NCI-H1694 treated with DMSO at 0.1 percent for 48 hours (cell line): Measurements from ENCODE around the gene TFAM.

Experiments used
- DNase-seq: peaks from one replicate; lab custom pipeline; 2025; lab: John Stamatoyannopoulos, UW

TFAM gene

DNA sequence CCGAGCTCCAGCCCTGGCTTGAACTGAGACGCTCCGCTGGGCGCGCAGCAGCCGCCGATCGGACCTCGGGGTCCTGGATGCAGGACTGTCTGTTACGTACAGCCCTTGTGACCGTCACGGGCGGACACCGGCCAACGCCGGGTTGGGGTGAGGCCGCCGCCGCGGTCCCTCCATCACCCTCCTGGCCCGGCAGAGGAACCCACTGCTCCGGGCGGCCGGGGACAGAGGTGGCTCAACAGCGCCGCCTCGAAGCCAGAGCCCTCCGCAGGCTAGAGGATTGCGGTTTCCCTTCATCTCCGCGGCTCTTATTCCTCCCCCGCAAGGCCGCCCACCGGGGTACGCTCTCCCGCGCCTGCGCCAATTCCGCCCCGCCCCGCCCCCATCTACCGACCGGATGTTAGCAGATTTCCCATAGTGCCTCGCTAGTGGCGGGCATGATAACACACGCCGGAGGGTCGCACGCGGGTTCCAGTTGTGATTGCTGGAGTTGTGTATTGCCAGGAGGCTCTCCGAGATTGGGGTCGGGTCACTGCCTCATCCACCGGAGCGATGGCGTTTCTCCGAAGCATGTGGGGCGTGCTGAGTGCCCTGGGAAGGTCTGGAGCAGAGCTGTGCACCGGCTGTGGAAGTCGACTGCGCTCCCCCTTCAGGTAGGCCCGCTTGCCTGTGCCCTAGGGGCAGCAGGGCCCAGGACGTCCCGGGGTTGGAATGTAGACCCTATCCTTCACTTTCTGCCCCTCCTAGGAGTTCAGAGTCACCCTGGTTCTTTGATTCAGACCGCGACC lies at the start of gene TFAM:
Gene TFAM (plus strand): TSS at position 412 of the 785 bp plus-strand sequence. CDS start 138 bp downstream, at position 550.
- peak; percentile 83 for DNase-seq

DNA sequence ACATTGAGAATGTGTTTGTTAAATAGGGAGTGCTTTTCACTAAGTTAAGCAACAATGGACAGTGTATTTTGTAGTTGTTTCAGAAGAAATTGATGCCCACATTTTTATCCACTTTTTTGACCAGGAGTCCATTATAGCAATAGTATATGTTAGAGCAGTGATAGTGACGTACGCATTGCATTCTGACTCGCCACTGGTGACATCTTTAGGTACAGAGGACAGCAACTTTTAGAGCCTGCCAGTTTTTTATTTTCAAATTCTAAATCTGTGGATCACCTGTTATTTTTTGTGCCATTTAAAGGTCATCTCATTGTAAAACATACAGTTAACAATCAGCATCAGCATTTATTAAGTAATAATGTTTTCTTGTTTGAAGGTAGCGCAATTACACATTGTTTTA lies 49.0 kb upstream of the TFAM start:
- DNase-seq: no peak

DNA sequence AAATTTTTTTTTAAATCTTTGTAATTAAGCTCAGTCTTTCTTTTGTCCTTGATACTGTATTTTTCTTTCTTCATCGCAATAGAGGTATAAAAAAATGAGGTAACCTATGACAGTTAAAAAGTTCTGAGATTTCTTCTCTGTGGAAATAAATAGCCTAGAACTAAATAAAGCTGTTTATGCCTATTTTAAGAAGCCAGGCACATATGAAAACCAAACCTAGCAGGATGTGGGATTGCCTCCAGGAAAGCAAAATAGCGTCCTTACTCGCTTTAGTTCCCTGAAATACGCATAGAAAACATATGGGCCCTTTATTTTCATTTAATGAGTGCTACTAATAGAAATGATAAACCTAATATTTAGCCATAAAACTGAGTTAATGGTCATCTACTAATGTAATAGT lies 43.8 kb upstream of the TFAM start:
- no peak for DNase-seq

DNA sequence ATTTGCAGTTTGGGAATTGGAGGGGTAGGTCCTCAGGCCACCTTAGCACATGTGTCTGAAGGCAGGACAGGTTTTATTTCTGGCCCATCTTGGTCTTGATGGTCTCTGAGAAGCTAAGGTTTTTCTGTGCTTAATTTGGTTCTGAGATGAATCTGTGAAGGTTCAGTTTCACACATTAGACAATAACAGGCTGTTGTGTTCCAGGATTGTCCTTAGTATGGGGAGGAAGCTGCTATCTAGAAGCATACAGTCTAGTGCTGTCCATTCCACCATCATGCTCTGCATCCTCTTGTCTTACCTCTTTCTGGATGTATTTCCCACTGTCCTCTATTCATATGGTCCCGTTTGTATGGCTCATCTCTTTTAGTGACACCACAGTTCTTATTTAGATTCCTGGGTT lies 43.3 kb upstream of the TFAM start:
- no peak for DNase-seq

DNA sequence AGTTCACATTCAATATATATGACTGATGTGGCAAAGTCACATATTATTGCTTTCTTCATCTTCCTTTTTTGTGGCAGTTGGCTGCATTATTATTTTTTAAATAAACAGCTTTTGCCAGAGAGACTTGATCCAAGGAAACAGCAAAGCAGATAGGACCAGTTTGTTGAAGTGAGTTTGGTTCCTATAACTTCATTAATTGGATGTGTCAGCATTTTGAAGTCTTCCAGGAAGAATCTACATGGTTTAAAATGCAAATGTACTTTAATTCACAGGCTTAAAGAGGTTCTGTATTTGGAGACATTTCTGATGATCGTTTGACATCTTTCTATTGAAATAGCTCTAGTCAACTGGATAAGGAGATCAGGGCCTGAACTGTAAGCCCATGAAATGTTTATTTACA lies 37.2 kb upstream of the TFAM start:
- no peak for DNase-seq

DNA sequence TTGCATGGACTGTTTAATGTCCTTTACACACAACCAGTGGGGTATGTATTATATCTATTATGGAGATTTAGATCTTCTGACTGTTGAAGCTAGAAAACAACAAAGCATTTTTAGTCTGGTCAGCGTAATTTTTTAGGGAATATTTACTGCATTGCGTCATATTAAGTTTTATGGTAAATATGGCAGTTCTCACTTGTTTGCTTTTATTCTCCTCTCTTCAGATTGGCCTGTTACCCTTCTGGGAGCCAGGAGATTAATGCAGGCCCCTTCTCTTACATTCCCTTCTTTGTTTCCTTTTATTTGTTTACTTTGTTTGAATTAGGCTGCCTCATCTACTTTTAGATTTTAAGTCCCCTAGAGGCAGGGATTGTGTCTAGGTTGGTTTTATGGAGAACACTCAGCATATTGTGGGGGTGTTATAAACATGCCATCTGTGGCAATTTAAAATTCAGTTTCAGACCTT lies 36.6 kb upstream of the TFAM start:
- no peak for DNase-seq

DNA sequence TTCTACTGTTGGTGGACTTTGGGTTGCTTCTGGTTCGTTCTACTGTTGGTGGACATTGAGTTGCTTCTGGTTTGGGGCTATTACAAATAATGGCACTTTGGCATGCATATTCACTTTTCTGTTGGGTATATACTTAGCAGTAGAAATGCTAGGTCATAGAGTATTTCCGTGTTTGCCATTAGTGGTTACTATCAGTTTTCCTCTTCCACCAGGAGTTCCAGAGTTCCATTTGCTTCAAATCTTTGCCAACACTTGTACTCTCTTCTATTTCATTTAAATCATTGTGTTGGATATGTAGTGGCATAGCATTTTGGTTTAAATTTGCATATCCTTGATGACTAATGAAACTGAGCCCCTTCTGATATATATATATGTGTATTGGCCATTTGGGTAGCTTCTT lies 35.2 kb upstream of the TFAM start:
- DNase-seq: no peak

DNA sequence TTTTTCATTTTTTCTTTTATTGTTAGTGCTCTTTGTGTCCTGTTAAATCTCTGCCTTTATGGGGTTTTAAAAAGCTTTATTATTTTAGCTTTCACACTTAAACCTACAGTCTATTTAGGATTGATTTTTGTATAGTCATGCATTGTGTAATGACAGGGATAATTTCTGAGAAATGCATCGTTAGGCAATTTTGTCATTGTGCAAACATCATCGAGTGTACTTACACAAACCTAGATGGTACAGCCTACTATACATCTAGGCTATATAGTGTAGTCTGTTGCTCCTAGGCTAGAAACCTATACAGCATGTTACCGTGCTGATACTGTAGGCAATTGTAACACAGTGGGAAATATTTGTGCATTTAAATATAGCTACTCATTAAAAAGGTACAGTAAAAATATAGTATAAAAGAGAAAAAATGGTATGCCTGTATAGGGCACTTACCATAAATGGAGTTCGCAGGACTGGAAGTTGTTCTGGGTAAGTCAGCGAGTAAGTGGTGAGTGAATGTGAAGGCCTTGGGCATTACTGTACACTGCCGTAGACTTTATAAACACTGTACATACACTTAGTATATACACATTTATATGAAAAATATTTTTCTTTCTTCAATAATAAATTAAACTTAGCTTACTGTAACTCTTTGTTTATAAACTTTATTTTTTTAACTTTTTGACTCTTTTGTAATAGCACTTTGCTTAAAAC lies 34.4 kb upstream of the TFAM start:
- DNase-seq: no peak

DNA sequence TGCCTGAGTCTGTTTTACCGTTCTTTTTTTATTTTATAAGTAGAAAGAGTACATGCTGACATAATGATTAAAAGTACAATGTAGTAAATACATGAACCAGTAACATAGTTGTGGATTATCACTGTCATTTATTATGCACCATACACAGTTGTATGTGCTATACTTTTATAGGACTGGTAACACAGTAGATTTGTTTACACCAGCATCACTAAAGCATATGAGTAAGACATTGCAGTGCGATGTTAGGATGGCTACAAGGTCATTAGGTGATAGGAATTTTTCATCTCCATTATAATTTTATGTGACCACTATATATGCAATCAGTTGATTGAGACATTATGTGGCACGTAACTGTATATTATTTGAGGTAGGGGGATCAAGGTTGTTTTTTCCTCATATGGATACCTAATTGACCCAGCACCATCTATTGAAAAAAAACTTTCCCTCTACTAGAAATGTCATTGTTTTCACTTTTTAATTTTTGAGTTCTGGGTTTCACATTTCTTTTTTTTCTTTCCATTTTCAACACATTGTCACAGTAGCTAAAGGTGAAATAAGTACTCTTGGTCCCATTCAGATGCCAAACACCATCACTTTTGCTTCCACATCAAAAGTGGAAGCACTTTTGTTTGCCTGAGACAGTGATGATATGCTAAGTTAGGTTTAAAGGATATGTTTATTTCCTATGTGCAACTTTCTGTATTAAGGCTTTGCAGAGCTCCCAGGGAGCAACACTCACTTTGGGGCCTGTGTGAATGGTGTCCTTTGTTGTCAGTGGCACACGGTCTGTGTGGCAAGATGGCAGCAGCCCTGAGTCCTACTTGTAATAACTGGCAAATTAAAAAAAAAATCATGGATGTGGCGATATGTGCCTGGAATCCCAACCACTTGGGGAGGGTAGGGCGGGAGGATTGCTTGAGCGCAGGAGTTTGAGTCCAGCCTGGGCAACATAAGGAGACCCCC lies 33.3 kb upstream of the TFAM start:
- DNase-seq: no peak

DNA sequence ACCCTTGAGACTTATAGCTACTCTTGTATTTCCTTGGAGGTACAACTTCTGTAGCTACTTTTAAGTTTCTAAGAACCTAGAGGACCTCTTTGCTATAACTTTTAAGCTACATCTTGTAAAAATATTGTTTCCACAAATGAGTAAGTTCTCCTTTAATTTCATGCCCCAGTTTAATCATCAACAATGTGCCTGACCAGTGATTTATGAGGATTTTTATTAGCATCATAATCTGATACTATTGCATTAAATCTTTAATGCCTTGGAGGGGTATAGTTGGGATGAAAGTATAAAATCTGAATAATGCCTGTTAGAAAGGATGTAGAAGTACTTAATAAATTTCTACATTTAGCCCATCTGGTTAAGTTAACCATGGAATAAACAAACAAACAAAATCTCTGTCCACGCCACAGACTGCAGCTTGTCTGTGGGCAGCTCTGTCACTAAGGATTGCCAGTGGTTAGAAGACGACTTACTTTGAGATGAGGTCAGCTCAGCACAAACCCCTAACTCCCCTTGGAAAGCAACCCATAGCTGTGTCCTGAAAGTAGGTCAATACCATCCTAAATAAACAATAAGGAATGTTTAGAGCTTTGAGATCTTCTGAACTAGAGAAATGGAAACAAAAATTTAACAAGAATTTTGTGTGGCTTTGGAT lies 32.1 kb upstream of the TFAM start:
- DNase-seq: no peak

DNA sequence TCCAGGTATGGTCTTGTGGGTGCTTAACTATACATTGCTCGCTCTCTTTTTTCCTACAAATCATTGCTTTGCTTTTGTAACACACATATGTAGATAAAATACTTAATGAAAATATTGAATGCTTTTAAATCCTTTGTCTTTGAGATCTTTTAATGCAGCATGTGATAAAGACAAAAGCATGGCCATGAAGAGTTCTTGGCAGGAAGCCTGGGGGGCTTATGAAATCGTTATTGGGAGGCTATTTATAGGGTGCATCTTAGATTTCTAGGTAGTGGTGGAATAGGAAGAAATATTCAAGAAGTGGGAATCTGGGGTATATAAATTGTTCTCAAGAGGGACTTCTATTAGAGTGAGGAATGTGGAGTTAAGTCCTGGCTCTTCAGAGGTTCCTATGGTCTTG lies 28.5 kb upstream of the TFAM start:
- DNase-seq: no peak

DNA sequence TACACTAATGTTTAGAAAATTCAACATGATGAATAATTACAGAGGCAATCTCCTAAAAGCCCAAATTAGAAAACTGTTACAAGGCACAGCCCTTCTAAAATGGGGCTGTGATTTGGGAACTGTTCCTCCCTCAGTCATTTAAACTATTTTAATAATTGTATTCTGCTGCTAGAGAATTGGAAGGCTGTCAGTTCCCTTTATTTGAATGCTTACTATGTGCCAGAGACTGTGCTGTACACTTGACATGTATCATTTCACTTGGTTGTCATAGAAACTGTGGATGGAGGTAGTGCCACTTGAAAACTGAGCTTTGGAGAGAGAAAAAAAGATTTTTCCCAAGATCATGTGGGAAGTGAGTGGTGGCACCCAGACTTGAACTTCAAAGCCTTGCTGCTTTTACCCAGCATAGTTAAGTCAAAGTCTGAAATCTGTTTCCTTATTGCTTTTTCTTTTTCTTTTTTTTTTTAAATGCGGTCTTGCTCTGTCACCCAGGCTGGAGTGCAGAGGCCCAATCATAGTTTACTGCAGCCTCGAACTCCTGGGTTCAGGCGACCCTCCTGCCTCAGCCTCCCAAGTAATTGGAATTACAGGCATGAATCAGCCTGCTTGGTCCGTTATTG lies 26.8 kb upstream of the TFAM start:
- no peak for DNase-seq

DNA sequence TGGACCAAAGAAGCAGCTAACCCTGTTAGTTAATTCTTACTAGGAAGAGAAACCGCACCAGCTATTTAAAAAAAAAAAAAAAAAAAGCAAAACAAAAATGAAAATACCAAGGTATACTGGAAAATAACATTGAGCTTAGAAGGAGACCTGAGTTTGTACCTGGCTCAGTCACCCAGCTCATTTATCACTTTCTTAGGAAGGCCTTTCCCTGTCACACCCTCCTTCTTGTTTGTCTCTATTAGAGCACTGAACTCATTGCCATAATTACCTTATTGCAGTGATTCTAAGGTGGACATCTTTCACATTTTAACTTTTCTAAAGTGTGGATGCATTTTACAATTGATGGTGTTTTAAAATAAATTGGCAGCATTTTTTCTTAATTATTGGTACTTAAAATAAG lies 26.3 kb upstream of the TFAM start:
- DNase-seq: no peak

DNA sequence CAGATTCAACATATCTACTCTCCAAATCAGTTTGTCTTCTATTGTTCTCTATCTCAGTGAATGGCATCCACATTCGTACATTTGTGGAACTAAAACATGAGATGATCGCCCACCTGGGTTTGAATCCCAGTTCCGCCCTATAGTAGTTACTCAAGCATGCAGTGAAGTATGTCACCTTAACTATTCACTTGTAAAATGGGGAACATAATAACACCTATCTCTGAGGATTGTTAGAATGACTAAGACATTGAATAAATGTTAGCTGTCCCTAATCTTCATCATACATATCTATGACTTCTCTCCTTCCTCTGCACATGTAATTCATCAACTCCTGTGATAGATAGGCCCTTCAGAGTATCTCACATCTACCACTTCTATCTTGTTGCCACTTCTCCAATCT lies 25.7 kb upstream of the TFAM start:
- no peak for DNase-seq

DNA sequence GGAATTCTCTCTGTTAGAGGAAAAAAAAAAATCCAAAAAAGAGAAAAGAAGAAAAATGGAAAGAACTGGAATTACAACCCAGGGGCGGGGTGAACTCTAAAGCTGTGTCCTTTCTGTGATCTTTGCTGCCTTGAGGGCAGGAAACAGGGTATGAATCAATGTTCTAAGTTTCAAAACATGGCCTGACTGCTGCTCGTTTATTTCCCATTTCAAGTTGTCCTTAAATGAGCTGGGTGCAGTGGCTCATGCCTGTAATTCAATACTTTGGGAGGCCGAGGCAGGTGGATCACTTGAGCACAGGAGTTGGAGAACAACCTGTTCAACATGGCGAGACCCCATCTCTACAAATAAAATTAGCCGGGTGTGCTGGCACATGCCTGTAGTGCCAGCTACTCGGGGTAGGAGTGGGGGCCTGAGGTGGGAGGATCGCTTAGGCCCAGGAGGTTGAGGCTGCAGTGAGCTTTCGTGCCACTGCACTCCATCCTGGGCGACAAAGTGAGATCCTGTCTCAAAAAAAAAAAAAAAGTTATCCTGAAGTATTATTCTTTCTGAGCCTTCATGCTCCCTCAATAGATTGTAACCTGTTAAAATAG lies 24.7 kb upstream of the TFAM start:
- DNase-seq: no peak

DNA sequence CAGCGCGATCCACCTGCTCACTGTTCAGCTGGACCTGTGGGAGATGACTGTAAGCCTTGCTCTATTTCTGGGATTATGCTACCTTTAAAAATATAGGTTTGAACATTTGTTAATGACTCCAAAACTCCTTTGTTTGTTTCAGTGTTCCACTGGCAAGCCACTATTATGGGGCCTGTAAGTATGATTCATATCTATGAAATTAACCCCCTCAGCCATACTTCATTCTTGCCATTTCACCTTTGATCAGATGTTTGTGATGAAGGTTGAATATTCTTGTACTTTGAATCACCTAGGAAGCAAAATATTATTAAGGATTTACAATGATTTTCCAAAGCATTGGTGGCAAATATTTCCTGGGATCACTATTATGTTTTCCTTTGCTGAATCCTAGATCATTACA lies 23.9 kb upstream of the TFAM start:
- DNase-seq: no peak

DNA sequence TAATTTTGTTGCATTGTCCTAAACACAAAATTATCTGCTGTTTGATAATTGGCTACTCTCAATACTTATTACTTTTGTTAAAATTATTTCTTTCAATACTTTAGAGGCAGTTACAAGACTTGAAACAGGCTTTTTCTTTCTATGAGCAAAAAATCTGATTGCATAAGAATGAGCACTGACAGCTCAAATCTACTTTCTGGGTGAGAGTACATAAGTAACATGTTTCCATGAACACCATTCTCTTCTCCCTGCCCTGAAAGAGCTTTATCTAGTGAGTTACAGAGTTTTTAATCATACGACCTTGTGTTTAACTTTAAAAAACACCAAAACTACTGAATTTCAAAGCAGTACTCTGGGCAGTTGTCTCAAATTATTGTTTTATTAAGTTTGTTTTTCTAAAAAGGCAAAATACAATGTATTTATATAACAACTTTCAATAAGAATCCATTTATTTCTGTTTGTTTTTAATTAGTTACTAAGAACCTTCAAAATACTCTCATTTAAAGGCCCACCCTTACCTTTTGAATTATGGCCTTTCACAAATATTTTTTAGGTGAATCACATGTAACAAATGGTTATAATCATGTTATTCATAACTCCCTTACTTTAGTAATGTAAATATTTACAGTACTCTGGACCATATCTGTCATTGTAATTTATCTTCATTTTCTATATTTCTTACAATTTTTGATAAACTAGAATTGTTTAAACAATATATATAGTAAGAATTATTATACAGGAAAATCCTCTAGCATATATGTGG lies 23.0 kb upstream of the TFAM start:
- DNase-seq: no peak

DNA sequence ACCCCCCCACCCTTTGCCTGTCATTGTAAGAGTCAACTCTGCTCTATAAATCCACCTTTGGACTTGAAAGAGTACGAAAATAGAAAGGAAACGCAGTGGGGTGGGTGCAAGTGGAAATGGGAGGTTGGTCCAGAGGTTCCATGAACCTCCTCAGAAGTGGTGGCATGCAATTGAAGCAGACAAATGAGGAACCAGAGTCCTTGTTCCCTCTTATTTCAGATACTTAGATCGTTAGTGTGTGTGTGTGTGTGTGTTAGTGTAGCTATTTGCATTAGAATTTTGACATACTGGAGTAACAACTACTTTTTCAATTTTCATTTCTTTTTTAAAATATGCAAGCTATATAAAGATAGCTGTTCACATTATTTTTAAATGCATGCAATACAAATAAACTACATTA lies 18.1 kb upstream of the TFAM start:
- DNase-seq: no peak

DNA sequence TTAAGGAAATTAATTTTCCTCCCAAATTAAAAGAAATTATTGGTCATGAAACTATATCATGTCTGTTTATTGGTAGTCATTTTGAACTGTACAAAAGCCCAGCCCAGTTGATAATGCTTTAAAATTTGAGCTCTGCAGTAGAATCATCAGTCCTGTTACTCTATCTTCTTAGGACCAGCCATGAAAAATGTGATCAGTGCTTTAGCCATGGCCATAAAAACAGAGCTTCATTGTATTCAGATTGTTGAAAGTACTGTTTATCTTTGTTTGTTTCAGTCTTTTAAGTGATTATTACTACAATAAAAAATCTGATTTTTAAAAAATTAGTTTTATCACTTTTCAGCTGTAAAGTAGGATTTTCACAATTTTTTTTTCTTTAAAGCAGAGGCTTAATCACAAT lies 13.7 kb upstream of the TFAM start:
- DNase-seq: no peak
